NCI-H128 (cell line): ENCODE measurements around the gene FHOD1.

Experiments used
- DNase-seq: peaks from one replicate; lab custom pipeline; 2025; ENCODE audit not compliant: unreplicated experiment; lab: John Stamatoyannopoulos, UW

The FHOD1 gene

GRCh38 chr16:67236563-67237395 is 10.5 kb downstream of the FHOD1 start:
- DNase-seq, result no peak

DNA sequence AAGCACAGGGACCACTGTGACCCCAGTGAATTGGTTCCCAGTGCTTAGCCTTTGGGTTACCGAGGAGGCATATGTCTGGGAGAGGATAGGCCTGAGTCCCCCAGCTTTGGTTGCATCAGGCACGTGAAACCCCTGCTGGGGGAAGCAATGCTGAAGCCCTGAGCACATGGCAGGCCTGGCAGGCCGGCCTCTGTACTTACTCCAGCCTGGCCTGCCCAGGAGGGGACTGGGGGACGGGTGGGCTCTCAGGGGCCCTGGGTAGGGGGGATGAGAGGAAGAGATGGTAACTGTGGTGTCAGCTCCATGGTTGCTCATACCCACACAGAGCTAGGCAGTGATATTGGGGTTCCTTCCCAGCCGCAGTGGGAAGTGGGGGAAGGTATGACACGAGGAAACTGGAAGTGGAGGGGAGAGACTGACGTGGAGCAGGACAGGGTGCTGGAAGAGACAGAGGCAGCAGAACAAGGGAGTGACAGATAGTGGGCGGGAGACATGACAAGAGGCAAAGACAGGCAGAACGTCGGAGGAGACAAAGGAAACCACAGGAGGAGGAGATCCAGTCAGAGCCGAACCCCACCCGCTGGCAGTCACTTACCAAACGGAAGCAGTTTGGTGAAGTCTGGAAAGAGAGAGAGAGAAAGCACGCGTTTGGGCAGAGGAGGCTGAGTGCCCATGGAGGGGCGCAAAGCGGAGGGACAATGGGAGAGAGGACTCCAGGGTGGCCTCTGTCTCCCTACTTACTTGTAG is 11.3 kb downstream of the FHOD1 start:
- no peak for DNase-seq

DNA sequence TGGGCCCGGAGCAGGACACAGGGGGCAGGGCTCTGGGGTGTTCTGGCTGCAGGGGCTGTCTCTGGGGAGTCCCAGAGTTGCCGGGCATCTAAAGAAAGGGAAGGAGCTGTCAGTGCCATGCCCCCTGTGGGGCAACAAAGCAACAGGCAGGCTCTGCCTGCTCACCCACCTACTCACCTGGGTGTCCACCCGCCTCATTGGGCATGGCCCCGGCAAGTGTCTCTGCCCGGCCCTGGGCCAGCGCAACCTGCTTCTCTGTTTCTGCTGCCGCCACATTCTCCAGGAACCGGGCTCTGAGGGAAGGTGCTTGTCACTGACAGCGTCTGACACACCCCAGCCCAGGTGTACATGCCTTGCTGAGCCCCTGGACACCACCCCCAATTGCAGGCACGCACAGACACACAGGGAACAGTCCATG is 13.1 kb downstream of the FHOD1 start:
- no peak for DNase-seq

GRCh38 chr16:67233596-67233995 is 13.7 kb downstream of the FHOD1 start:
- DNase-seq, result no peak

GRCh38 chr16:67230809-67231660 is 16.2 kb downstream of the FHOD1 start:
- no peak for DNase-seq

GRCh38 chr16:67229906-67230808 is 17.1 kb downstream of the FHOD1 start:
- DNase-seq, result no peak

DNA sequence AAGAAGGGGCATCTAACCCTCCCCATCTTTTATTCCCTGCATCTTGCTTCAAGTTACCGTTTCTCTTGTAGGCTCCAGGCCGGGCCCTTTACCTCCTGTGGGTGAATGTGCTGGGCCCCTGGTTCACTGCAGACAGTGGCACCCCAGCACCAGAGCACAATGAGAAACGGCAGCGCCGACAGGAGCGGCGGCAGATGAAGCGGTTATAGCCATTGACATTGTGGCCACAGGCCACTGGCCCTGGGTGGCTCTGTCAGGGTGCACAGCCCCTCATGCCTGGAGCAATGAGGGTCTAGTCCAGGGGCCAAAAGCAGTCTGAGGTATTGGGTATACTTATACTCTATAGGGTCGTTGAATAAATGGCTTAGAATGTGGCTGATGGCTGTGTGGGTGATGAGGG is 18.4 kb downstream of the FHOD1 start:
- DNase-seq, result no peak

GRCh38 chr16:67228034-67228785 is 19.1 kb downstream of the FHOD1 start:
- no peak for DNase-seq

DNA sequence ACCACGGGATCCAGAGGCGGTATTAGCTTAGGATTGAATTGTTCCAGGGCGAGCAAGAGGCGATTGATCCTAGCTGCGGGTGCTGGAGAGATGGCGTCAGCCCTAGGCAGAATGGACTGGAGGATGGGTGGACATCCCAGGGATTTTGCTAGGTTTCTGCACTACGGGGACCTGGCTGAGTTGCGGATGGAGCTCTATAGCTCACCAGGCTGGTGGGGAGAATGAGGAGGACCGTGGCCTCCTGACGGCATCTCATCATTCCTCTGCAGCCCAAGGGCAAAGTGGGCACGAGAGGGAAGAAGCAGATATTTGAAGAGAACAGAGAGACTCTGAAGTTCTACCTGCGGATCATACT is 19.7 kb downstream of the FHOD1 start:
- DNase-seq, result no peak

DNA sequence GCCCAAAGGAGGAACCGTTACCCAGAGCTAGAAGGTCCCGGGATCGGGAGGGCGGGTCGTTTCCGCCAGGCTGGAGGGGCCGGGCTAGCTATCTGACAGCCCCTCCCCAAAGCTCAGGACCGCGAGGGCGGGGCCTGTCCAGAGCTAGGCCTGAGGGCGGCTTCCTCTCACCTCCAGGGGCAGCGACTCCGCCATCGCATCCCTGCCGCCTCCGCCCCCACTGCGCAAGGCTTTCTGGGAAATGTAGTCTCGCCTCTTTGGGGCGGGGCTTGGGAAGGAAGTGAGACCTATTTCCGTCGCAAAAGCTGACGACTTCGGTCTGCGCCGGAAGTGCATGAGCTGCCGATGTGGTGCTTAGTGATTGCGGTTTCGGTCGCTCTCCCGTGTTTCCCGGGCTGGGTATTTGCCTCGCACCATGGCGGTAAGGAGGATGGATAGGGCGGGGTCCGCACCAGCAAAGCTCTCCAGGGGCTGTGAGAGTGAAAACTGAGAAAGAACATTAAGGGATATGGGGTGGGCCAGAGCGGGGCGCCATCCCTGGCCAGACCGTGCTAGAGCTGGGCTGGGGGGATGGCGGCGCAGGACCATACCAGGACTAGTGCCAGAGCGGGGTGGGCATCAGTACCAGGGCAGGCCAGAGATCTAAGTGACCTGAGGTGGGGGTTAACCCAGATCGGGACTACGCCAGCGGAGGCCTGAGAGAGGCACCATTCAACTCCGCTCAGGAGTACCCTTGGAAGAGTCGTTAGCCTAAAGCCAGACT is 20.3 kb downstream of the FHOD1 start, which contains the start of gene TMEM208:
Gene TMEM208, plus strand, starts transcription at position 327 of the 763 bp plus-strand sequence. Its CDS starts 89 bp downstream, at position 416.
- DNase-seq, result peak; percentile 91

DNA sequence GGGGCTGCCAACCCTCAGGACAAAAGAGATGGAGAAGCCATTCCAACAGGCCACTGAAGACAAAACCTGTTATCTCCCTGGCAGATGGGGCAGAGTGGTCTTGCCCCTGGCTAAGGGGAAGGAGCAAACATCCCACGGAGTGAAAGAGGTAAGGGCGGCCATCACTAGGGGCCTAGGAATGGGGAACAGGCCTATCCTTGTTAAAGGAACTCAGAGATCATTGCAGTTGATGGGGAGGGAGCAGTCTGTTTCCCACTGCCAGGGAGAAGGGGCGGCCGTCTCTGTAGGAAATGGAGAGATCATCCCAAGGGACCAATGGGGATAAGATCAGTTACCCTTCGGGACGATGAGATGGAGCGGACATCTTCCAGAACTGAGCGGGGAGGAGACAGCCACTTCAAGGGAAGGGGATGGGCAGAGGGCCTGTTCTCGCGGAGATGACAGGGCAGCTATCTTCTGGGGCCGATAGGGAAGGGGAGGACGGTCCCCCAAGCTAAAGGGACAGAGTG is 20.9 kb downstream of the FHOD1 start:
- DNase-seq, result no peak

GRCh38 chr16:67223992-67224391 is 23.3 kb downstream of the FHOD1 start:
- no peak for DNase-seq

DNA sequence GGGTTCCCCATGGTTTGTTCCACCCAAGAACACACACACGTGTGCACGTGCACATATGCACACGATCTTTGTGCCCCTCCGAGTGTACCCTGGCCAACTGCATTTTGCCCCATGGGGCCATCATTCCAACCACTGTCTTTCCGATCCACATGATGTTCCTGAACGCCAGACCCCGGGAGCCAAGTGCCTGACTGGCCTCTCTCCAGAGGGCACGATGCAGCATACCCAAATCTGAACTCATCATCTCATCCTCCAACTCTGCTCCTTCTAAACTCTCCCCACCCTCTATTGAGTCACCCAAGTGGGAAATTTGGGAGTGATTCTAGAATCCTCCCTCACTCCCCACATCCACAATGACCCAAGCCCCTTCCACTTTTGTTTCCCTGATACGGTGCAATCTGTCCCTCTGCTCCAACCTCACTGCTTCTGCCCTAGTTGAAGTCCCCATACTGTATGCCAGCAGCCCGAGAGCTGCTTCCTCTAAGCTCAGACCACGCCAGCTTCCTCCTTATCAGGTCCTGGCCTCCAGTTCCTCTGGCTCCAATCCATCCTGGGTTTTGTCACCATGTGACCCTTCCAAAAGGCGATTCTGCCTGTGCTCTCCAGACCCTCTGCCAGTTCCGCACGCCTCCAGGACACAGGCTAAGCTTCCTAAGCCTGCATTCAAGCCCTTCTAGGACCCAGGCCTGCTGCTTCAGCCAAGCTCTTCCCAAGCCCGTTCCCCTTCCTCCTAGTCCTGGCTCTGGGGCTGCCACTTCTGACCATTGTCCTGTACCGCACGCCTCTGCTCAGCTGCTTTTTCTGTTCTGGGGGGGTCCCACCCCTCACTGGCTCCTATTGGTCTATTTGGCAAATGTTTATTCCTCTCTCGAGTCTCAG is 30.4 kb downstream of the FHOD1 start:
- DNase-seq, result no peak

DNA sequence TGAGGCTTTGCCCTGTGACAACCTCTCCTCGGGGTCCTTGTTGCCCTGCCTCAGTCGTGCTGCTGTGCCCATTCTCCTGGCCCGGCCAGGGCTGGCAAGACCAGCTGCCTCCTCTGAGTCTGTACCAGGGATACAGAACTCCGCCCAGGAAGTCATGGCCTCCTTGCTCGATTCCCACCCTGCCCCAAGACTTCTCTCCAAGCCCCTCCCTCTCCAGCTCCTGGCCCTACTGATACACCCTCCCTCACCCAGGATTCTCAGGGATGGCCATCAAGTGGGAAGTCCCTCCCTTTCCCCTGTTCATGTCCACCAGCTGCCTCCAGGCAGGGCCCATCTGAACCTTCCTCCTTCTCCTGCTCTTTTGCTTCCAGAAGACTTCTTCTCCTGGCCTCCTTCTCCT is 31.6 kb downstream of the FHOD1 start:
- no peak for DNase-seq

DNA sequence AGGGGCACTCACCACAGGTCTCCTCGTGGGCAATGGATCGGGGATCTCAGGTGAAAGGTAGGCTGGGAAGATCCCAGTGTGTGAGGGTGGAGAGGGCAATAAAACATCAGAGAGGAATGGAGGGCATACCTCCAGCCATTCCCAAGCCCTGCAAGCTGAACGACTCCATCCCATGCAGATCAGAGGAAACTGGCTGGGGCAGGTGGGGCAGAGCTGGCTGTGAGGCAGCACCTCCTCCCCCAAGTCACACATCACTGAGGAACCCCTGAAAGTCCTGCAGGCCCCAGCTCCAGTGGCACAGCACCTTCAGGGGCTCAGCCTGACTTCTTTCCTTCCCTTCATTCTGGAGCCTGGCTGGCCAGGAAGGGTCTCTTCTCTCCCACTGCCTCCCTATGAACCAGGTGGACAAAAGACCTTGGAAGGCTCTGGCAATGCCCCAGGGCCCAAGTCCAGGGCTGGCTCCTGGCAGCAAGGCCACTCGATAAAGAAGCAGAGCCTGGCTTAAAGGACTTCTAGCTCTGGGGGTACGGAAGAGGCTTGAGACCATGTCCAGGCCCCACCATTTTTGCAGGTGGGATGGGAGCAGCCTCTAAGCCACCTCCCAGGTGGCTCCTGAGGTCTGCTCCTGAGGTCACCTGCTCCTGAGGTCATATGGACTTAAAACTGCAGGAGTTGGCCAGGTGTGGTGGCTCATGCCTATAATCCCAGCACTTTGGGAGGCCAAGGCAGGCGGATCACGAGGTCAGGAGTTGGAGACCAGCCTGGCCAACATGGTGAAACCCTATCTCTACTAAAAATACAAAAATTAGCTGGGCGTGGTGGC is 33.9 kb downstream of the FHOD1 start:
- DNase-seq, result no peak

DNA sequence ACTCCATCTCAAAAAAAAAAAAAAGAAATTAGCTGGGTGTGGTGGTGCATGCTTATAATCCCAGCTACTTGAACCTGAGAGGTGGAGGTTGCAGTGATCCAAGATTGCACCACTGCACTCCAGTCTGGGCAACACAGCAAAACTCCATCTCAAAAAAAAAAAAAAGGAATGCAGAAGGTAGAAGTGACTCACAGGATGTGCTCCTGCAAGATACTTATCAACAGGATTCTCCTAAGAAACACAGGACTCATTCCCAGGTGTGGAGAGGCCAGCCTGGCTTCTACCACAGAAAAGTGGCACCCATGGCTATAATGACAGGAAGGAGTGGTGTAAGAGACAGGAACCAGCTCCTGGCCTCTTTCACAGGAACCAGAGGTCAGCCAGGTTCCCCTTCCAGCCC is 34.5 kb downstream of the FHOD1 start:
- no peak for DNase-seq

- DNase-seq, result no peak
These were observed 35.6 kb downstream of the FHOD1 start for GRCh38 chr16:67211674-67212073.
